Spleen (tissue), 7 donors: Measurements from ENCODE around the gene SNX11.

Experiments
- CTCF ChIP-seq, 11 experiments: fragments of 200-600 bp in 7 of 11; fragments of 450-650 bp in 4 of 11; sonication (generic) in 4 of 11; IDR thresholded peaks in 8 of 11; conservative IDR thresholded peaks in 3 of 11; 1 replicate in 7 of 11; 2 replicates in 4 of 11; pipeline versions ENCODE4 v1.4.0 to v1.8.0; 2016 to 2021; ENCODE audit warnings: antibody characterized with exemption in 11 of 11, inconsistent platforms in 4 of 11, mild to moderate bottlenecking in 1 of 11
- POLR2A ChIP-seq, 3 donors: fragments of 450-650 bp; IDR thresholded peaks; one replicate each; pipeline ENCODE4 v1.5.1; 2017; ENCODE audit warnings: antibody characterized with exemption in 3 of 3, mild to moderate bottlenecking in 1 of 3
- POLR2AphosphoS5 ChIP-seq, 3 donors: sonication (generic); formaldehyde crosslinking; IDR thresholded peaks; one replicate each; pipeline ENCODE4 v1.5.1; 2017; ENCODE audit warnings: antibody characterized with exemption in 3 of 3
- donor health status: DM: no; HTN: no; CAD: no; lungs with moderate emphysema.
- donor health status: DM: no; HTN: no; CAD: no.
- donor health status: DM: no; HTN: no; CAD: no.

GRCh38 chr17:48123776-48124388 is 16.3 kb downstream of the SNX11 start:
- TF ChIP-seq CTCF (IDR thresholded peaks at IDR 0.05 in 8 of 11, conservative IDR thresholded peaks at IDR 0.05 in 3 of 11), result no peak
- no peak for TF ChIP-seq POLR2AphosphoS5 (IDR thresholded peaks at IDR 0.05)
- no peak for TF ChIP-seq POLR2A (IDR thresholded peaks at IDR 0.05)
